ENCODE results near the gene TXNRD3. TPM values are rescaled to one million over a fixed set of nuclear protein-coding genes. Genes with fewer than 3 reads are reported as not detected.

Gene TXNRD3
- total RNA-seq, 1 experiment from 2014 or later = 7.8 TPM

DNA sequence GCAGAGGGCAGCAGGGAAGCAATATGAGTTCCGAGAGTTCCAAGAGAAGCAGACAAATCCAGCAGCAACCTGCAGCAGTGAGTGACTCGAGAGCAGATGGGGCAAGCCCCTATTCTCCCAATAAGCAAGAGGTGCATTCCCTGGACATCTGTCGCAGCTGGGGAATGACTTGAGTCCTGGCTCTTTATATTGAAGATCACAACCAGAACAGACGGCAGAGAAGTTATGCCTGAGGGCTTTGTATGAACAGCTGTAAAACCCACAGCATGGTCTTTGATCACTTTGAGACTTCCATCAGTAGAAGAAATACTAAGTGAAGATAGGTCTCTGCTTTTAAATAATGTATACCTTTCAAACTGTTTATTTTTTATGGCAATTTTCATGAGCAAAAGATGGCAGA, 72.6 kb downstream of the TXNRD3 start:
- no peaks in the 10 kb centered on the region for H3K36me3 ChIP-seq (ENCODE audit: low read depth, low read length)
- no peak overlapping the region for H3K9ac ChIP-seq (ENCODE audit: low read length)
- H3K9me3 ChIP-seq (ENCODE audit: low read length) = no peaks in the 10 kb centered on the region
- no peak overlapping the region for H3K4me3 ChIP-seq (ENCODE audit: low read length)
- no peak overlapping the region for H3K27ac ChIP-seq (ENCODE audit: low read length)
- H3K79me2 ChIP-seq (ENCODE audit: low read length) = no peaks in the 10 kb centered on the region
- ATAC-seq (no peak), DNase-seq (no peak)
- H3K27me3 ChIP-seq (ENCODE audit: low read length) = no peaks in the 10 kb centered on the region
- intact Hi-C loops (cut with micrococcal nuclease) = no loop called here
- H3K9me2 ChIP-seq (replicated peaks; ENCODE audit: low read length) = no peaks in the 10 kb centered on the region
- H4K20me1 ChIP-seq (ENCODE audit: low read length) = no peaks in the 10 kb centered on the region
- no peaks in the 10 kb centered on the region for H3F3A ChIP-seq (ENCODE audit: low read length, unreplicated experiment)
- no peak for TF ChIP-seq EZH2phosphoT487 (IDR thresholded peaks at IDR 0.05; ENCODE audit: borderline replicate concordance, low read length)
- no peak for TF ChIP-seq EZH2 (IDR thresholded peaks at IDR 0.05; ENCODE audit: low read length, unreplicated experiment)
- no peak for TF ChIP-seq CTCF (conservative IDR thresholded peaks at IDR 0.05; ENCODE audit: low read depth, low read length)
- no peak overlapping the region for H3K4me2 ChIP-seq (ENCODE audit: low read length)
- BruUV-seq (replicated peaks) = no TSS peak
- H2AFZ ChIP-seq (ENCODE audit: low read length) = no peak overlapping the region
- POLR2A ChIA-PET (ENCODE audit: unreplicated experiment) = no interaction called here
- H3K4me1 ChIP-seq (ENCODE audit: insufficient read depth, low read length) = no peaks in the 10 kb centered on the region
- CTCF ChIA-PET = no interaction called here

DNA sequence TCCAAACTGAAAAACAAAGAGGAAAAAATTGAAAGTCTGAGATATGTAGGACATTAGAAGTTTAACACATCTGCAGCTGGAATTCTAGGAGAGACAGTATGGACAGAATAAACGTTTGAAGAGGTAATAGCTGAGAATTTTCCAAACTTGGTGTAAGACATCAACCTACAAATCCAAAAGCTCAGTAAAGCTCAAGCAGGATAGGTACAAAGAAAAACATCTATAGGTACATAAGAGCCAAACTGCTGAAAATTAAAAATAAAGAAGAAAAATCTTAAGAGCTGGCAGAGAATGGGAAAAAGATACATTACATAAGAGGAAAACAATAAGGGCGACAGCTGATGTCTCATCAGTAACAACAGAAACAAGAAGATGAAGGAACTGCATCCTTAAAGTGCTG, 73.4 kb downstream of the TXNRD3 start:
- POLR2A ChIA-PET (ENCODE audit: unreplicated experiment) = no interaction called here
- H3K27me3 ChIP-seq (ENCODE audit: low read length) = no peaks in the 10 kb centered on the region
- H3K4me3 ChIP-seq (ENCODE audit: low read length) = no peak overlapping the region
- intact Hi-C loops (cut with micrococcal nuclease) = no loop called here
- H3F3A ChIP-seq (ENCODE audit: low read length, unreplicated experiment) = no peaks in the 10 kb centered on the region
- H3K36me3 ChIP-seq (ENCODE audit: low read depth, low read length) = no peaks in the 10 kb centered on the region
- no peak overlapping the region for H3K27ac ChIP-seq (ENCODE audit: low read length)
- no peak overlapping the region for H3K9ac ChIP-seq (ENCODE audit: low read length)
- no TSS peak for BruUV-seq (replicated peaks)
- no peaks in the 10 kb centered on the region for H3K9me3 ChIP-seq (ENCODE audit: low read length)
- no peak for TF ChIP-seq EZH2phosphoT487 (IDR thresholded peaks at IDR 0.05; ENCODE audit: borderline replicate concordance, low read length)
- TF ChIP-seq EZH2 (IDR thresholded peaks at IDR 0.05; ENCODE audit: low read length, unreplicated experiment) = no peak
- TF ChIP-seq CTCF (conservative IDR thresholded peaks at IDR 0.05; ENCODE audit: low read depth, low read length) = no peak
- H2AFZ ChIP-seq (ENCODE audit: low read length) = no peak overlapping the region
- CTCF ChIA-PET = no interaction called here
- DNase-seq (no peak), ATAC-seq (no peak)
- no peak overlapping the region for H3K4me2 ChIP-seq (ENCODE audit: low read length)
- no peaks in the 10 kb centered on the region for H3K79me2 ChIP-seq (ENCODE audit: low read length)
- no peaks in the 10 kb centered on the region for H3K4me1 ChIP-seq (ENCODE audit: insufficient read depth, low read length)
- no peaks in the 10 kb centered on the region for H4K20me1 ChIP-seq (ENCODE audit: low read length)
- no peaks in the 10 kb centered on the region for H3K9me2 ChIP-seq (replicated peaks; ENCODE audit: low read length)

- CTCF ChIA-PET = no interaction called here
- no peak overlapping the region for H2AFZ ChIP-seq (ENCODE audit: low read length)
- H3K4me3 ChIP-seq (ENCODE audit: low read length) = no peak overlapping the region
- no peak overlapping the region for H3K27ac ChIP-seq (ENCODE audit: low read length)
- no peaks in the 10 kb centered on the region for H3K9me2 ChIP-seq (replicated peaks; ENCODE audit: low read length)
- H4K20me1 ChIP-seq (ENCODE audit: low read length) = no peaks in the 10 kb centered on the region
- H3K27me3 ChIP-seq (ENCODE audit: low read length) = no peaks in the 10 kb centered on the region
- no peaks in the 10 kb centered on the region for H3F3A ChIP-seq (ENCODE audit: low read length, unreplicated experiment)
- H3K9ac ChIP-seq (ENCODE audit: low read length) = no peak overlapping the region
- no peaks in the 10 kb centered on the region for H3K36me3 ChIP-seq (ENCODE audit: low read depth, low read length)
- ATAC-seq (no peak), DNase-seq (no peak)
- no peak overlapping the region for H3K4me2 ChIP-seq (ENCODE audit: low read length)
- H3K79me2 ChIP-seq (ENCODE audit: low read length) = no peaks in the 10 kb centered on the region
- intact Hi-C loops (cut with micrococcal nuclease) = no loop called here
- TF ChIP-seq EZH2 (IDR thresholded peaks at IDR 0.05; ENCODE audit: low read length, unreplicated experiment) = no peak
- no peak for TF ChIP-seq CTCF (conservative IDR thresholded peaks at IDR 0.05; ENCODE audit: low read depth, low read length)
- TF ChIP-seq EZH2phosphoT487 (IDR thresholded peaks at IDR 0.05; ENCODE audit: borderline replicate concordance, low read length) = no peak
- POLR2A ChIA-PET (ENCODE audit: unreplicated experiment) = interaction anchor here (0.7 kb wide), 1 partner anchor 76 kb away, joined by 3 read pairs; no protein-coding TSS in a partner anchor
- H3K4me1 ChIP-seq (ENCODE audit: insufficient read depth, low read length) = no peaks in the 10 kb centered on the region
- no TSS peak for BruUV-seq (replicated peaks)
- H3K9me3 ChIP-seq (ENCODE audit: low read length) = no peaks in the 10 kb centered on the region
Measured at GRCh38 chr3:126580746-126581145, 74.2 kb downstream of the TXNRD3 start.

Data from PC-3 (cell line).